SU-DHL-6 (cell line): ENCODE results near the gene REM2.
"Not testable (repeated sequence)": the region's sequence is repeated elsewhere in the genome, so short reads cannot be mapped to it uniquely, and the experiment has no call there.

Source experiments
- H2AFZ ChIP-seq: fragments of 200-600 bp; sonication (generic); 2 replicates; pipeline ENCODE4 v1.6.1; 2014; ENCODE audit warnings: low read depth, mild to moderate bottlenecking, moderate library complexity, mixed read lengths, antibody characterized with exemption, low read length; ENCODE audit not compliant: severe bottlenecking
- H3F3A ChIP-seq: fragments of 200-600 bp; shearing (Covaris generic); 2 replicates; pipeline ENCODE4 v1.6.0; 2016; ENCODE audit warnings: antibody characterized with exemption, mild to moderate bottlenecking; ENCODE audit not compliant: insufficient read depth
- H3K27ac ChIP-seq: fragments of 200-600 bp; sonication (generic); 2 replicates; pipeline ENCODE4 v1.5.1; 2016; ENCODE audit warnings: low read depth, mild to moderate bottlenecking, low read length, moderate library complexity, mixed read lengths
- H3K27me3 ChIP-seq: fragments of 200-600 bp; sonication (generic), shearing (Covaris generic); 2 replicates; pipeline ENCODE4 v1.6.0; 2014; ENCODE audit warnings: mild to moderate bottlenecking, low read length
- H3K36me3 ChIP-seq: fragments of 200-600 bp; sonication (generic); 2 replicates; pipeline ENCODE4 v1.6.1; 2014; ENCODE audit warnings: mild to moderate bottlenecking, low read length, mixed read lengths
- H3K4me2 ChIP-seq: fragments of 300-600, 200-600 bp; shearing (Covaris generic), sonication (generic); 2 replicates; pipeline ENCODE4 v1.6.0; 2014; ENCODE audit warnings: low read length, low read depth, mild to moderate bottlenecking; ENCODE audit not compliant: poor library complexity, severe bottlenecking
- H3K4me3 ChIP-seq: fragments of 200-600 bp; sonication (generic); 2 replicates; pipeline ENCODE4 v1.5.1; 2014; ENCODE audit warnings: antibody characterized with exemption, low read length, mild to moderate bottlenecking, mixed read lengths; ENCODE audit not compliant: insufficient read depth, poor library complexity, severe bottlenecking
- H3K79me2 ChIP-seq: fragments of 200-600 bp; sonication (generic); 2 replicates; pipeline ENCODE4 v1.6.1; 2014; ENCODE audit warnings: mild to moderate bottlenecking, low read length, moderate library complexity; ENCODE audit not compliant: insufficient read depth
- H3K9ac ChIP-seq: fragments of 200-600 bp; sonication (generic); 2 replicates; pipeline ENCODE4 v1.7.0; 2014; ENCODE audit warnings: mild to moderate bottlenecking, low read length
- H3K9me2 ChIP-seq: fragments of 200-600 bp; sonication (generic); replicated peaks from 2 replicates; pipeline ENCODE4 v1.6.1; 2014; ENCODE audit warnings: low read length; ENCODE audit not compliant: insufficient read depth
- H3K9me3 ChIP-seq: fragments of 200-600 bp; sonication (generic); 2 replicates; pipeline ENCODE4 v1.6.1; 2014; ENCODE audit warnings: low read length, mixed read lengths; ENCODE audit not compliant: insufficient read depth
- H4K20me1 ChIP-seq: fragments of 200-600 bp; sonication (generic); 2 replicates; pipeline ENCODE4 v1.6.1; 2014; ENCODE audit warnings: low read depth, mild to moderate bottlenecking, antibody characterized with exemption, low read length, moderate library complexity, mixed read lengths
- EZH2phosphoT487 ChIP-seq: fragments of 200-600 bp; sonication (generic), shearing (Covaris generic); conservative IDR thresholded peaks from 2 replicates; pipeline ENCODE4 v1.6.1; 2018; ENCODE audit warnings: mild to moderate bottlenecking, antibody characterized with exemption, low read length, moderate library complexity, mixed read lengths
- TF ChIP-seq, protein P1 (sequence below): fragments of 200-600 bp; sonication (generic); IDR thresholded peaks from one replicate; pipeline ENCODE4 v1.5.1; 2017; ENCODE audit warnings: antibody characterized with exemption, mild to moderate bottlenecking, low read length, moderate library complexity; ENCODE audit not compliant: insufficient read depth, poor library complexity, severe bottlenecking

REM2 gene

DNA sequence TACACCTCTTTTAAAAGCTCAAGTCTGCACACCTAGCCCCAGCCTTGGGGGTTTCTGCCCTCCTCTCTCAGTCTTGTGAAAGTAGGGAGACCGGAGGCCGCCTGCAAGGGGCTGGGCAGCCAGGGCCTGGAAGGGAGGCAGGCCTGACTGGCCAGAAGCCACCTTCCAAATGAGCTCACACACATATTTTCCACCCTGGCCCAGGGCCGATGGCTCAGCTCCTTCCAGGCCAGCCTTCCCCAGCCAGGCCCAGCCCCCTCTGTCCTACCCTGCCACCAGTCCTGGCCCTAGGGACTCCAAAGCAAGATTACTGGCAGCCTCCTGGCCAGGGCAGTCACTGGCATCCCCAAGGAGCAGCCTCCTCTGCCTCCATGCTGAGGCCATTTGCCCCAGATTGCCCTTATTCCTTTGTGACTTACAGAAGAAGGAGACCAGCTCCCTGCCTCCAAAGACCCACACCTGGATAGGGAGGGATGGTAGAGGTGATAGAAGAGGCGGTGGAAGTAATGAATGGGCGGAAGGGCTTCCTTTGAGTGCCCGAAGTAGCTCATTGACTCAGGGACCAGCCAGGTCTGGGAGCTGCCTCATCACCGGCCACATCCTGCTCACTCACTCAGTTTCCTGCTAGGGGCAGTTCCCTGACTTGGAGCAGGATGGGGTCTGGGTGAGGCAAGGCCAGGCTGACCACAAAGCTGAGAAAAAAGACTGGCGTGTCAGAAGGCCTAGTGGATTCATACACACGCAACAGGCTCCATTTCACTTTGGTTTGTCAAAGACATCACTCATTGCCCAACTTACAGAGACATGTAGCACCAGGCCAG, 31.9 kb upstream of the REM2 start:
- Histone ChIP-seq H3K27me3 (no peaks in the 10 kb centered on the region), H4K20me1 (no peaks in the 10 kb centered on the region), H3K9me3 (no peaks in the 10 kb centered on the region), H3K4me3 (no peak overlapping the region), H2AFZ (no peak overlapping the region), H3K36me3 (no peaks in the 10 kb centered on the region), H3K9ac (no peak overlapping the region), H3K4me2 (no peak overlapping the region), H3K9me2 (no peaks in the 10 kb centered on the region), H3F3A (0 out of 2 replicates have a peak, but pooled peaks cover 3% of the 10 kb centered on the region), H3K79me2 (no peaks in the 10 kb centered on the region), H3K27ac (no peak overlapping the region)
- TF ChIP-seq, protein P1, sequence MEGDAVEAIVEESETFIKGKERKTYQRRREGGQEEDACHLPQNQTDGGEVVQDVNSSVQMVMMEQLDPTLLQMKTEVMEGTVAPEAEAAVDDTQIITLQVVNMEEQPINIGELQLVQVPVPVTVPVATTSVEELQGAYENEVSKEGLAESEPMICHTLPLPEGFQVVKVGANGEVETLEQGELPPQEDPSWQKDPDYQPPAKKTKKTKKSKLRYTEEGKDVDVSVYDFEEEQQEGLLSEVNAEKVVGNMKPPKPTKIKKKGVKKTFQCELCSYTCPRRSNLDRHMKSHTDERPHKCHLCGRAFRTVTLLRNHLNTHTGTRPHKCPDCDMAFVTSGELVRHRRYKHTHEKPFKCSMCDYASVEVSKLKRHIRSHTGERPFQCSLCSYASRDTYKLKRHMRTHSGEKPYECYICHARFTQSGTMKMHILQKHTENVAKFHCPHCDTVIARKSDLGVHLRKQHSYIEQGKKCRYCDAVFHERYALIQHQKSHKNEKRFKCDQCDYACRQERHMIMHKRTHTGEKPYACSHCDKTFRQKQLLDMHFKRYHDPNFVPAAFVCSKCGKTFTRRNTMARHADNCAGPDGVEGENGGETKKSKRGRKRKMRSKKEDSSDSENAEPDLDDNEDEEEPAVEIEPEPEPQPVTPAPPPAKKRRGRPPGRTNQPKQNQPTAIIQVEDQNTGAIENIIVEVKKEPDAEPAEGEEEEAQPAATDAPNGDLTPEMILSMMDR, result no peak
- TF ChIP-seq EZH2phosphoT487, result no peak

- H3K79me2 ChIP-seq, H3K9me2 ChIP-seq, H3K9ac ChIP-seq, H3K27ac ChIP-seq, H3F3A ChIP-seq, H3K4me3 ChIP-seq, H3K36me3 ChIP-seq, H4K20me1 ChIP-seq, H3K4me2 ChIP-seq, H3K9me3 ChIP-seq, H3K27me3 ChIP-seq: not testable (repeated sequence)
- peak overlapping the region; percentile 91 for H2AFZ ChIP-seq
Measured at GRCh38 chr14:22852178-22852577, 30.8 kb upstream of the REM2 start.

GRCh38 chr14:22852599-22852939, 30.5 kb upstream of the REM2 start:
- H3K27me3 ChIP-seq, result no peaks in the 10 kb centered on the region
- 0 out of 2 replicates have a peak, but pooled peaks cover 3% of the 10 kb centered on the region for H3F3A ChIP-seq
- no peak overlapping the region for H3K4me3 ChIP-seq
- H4K20me1 ChIP-seq, result no peaks in the 10 kb centered on the region
- H3K79me2 ChIP-seq, result no peaks in the 10 kb centered on the region
- no peak overlapping the region for H3K27ac ChIP-seq
- TF ChIP-seq EZH2phosphoT487, result no peak
- TF ChIP-seq, protein P1, result no peak
- H2AFZ ChIP-seq, result peak overlapping the region; percentile 91
- no peaks in the 10 kb centered on the region for H3K9me3 ChIP-seq
- H3K9ac ChIP-seq, result peak overlapping the region; percentile 66; the same call in 1 of the 2 replicates
- no peaks in the 10 kb centered on the region for H3K36me3 ChIP-seq
- H3K4me2 ChIP-seq, result peak overlapping the region; percentile 89
- H3K9me2 ChIP-seq, result no peaks in the 10 kb centered on the region
